Activated CD4-positive, CD25-positive, alpha-beta regulatory T cell treated with anti-CD3 and anti-CD28 coated beads, Interleukin-2, amount 50 U/mL, for 16 hours (primary cell): ENCODE data around the gene MAPK1.
"Not testable (repeated sequence)": the region's sequence is repeated elsewhere in the genome, so short reads cannot be mapped to it uniquely, and the experiment has no call there.

ENCODE experiments used
- DNase-seq: peaks from one replicate; pipeline ENCODE4 v3.0.0-alpha.2; 2020; ENCODE audit warnings: low read depth, low spot score

Gene MAPK1

GRCh38 chr22:21823740-21824444 is 43.6 kb downstream of the MAPK1 start:
- no peak for DNase-seq

DNA sequence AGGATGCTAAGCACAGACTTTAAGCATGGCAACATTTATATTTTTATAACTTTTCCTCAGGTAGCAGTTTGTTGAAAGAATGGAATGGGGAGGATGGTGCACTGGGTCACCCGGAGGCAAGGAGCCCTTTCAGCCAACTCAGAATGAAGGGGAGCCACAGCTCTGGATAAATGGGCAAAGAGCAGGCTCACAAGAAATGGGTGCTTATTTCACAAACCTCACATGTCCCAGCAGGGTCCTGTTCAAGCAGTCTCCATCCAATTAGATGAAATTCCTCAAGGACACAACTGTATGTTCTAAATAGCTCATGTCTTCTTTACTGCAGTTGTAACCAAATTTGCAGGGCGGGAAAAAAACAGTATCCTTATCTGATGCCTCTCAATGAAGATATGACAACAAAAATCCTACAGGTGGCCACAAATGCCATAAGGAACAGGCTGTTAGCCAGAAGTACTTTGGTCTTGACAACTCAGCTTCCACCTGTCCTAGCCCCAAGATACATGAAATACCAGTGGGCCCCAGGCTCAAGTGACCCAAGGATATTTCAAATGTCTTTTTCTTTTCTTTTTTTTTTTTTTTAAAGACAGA is 48.2 kb downstream of the MAPK1 start:
- DNase-seq = no peak

GRCh38 chr22:21818487-21819182 is 48.8 kb downstream of the MAPK1 start:
- no peak for DNase-seq

- not testable (repeated sequence) for DNase-seq
Observed at GRCh38 chr22:21817497-21817853, 50.0 kb downstream of the MAPK1 start.

GRCh38 chr22:21816787-21817496 is 50.5 kb downstream of the MAPK1 start:
- peak; percentile 12 for DNase-seq

GRCh38 chr22:21816472-21816786 is 51.0 kb downstream of the MAPK1 start:
- DNase-seq = no peak

DNA sequence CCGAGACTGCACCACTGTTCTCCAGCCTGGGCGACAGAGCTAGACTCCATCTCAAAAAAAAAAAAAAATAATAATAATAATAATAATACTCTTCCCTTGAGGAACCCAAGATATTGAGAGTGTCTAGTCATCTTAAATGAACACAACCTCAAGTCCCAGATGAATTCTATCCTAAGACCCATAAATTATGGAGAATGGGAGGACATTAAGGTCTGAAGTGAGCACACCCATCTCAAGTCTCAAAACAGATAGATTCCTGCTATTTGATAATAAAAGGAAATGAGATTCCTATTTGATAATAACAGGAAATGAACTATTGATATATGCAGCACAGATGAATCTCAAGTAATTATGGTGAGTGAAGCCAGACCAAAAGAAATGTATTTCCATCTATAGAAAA is 51.5 kb downstream of the MAPK1 start:
- DNase-seq = no peak

- DNase-seq = no peak
Observed at GRCh38 chr22:21815357-21815756, 52.1 kb downstream of the MAPK1 start.

- DNase-seq = no peak
Observed at GRCh38 chr22:21811982-21812381, 55.5 kb downstream of the MAPK1 start.

DNA sequence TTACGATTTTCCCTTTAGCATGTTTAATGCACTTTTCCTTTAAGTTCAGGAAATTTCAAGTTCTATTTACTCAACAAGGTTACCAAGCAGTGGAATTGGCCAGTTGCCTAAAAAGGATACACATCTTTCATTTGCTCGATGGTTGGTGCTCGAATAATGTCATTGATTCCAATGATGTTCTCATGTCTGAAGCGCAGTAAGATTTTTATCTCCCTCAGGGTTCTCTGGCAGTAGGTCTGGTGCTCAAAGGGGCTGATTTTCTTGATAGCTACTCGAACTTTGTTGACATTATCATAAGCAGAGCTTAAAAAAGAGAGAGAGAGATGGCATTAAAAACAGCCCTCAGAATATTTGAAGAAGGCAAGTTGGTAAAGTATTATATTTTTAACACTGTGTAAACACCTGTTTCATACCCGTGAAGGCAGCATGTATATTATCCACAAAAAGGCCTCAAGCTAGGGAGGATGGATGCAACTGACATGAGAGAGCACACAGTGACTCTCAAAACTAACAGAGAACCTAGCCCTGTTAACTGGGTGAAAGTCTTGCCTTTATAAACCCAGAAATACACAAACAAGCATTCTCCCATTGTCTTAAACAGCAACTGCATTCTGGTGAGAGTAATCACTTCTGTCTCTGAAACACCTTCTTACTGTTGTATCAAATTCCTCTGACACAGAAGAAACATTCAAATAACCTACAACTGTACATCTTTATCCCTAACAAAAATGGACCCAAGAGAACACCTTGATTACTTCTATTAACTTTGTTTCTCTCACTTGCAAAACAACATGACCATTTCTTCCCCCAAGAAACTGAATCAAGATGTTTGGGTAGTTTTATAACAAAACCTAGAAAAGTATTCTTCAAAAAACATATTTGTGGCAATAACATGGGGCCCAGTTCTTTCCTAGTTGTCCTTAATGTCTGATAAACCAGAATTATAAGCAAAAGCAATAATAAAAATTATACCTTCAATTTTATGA is 59.6 kb downstream of the MAPK1 start:
- DNase-seq = no peak

- DNase-seq = not testable (repeated sequence)
Observed at GRCh38 chr22:21805325-21805724, 62.1 kb downstream of the MAPK1 start.

GRCh38 chr22:21803811-21804249 is 63.6 kb downstream of the MAPK1 start:
- no peak for DNase-seq

DNA sequence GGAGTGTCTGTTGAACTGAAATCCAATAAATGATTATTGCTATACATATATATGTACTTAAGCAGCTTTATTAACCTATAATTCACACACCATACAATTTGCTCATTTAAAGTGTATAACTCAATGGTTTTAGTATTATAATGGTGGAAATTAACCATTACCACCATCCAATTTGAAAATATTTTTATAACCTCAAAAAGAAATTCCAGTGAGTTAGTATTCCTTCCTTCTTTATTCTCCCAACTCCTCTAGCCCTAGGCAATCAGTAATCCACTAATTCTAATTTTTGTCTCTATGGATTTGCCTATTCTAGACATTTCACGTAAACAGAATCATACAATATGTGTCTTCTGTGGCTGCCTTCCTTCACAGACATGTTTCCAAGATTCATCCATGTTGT is 64.8 kb downstream of the MAPK1 start:
- no peak for DNase-seq

GRCh38 chr22:21802056-21802455 is 65.4 kb downstream of the MAPK1 start:
- DNase-seq = no peak

DNA sequence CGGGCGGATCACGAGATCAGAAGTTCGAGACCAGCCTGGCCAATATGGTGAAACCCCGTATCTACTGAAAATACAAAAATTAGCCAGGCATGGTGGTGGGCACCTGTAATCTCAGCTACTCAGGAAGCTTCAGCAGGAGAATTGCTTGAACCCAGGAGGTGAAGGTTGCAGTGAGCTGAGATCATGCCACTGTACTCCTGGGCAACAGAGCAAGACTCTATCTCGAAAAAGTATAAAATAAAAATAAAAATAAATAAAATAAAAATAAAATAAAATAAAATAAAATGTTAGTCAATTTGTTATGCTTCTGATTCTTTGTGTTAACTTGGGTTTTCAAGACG is 66.2 kb downstream of the MAPK1 start:
- DNase-seq = not testable (repeated sequence)

- DNase-seq = no peak
Observed at GRCh38 chr22:21800552-21801303, 66.7 kb downstream of the MAPK1 start.

DNA sequence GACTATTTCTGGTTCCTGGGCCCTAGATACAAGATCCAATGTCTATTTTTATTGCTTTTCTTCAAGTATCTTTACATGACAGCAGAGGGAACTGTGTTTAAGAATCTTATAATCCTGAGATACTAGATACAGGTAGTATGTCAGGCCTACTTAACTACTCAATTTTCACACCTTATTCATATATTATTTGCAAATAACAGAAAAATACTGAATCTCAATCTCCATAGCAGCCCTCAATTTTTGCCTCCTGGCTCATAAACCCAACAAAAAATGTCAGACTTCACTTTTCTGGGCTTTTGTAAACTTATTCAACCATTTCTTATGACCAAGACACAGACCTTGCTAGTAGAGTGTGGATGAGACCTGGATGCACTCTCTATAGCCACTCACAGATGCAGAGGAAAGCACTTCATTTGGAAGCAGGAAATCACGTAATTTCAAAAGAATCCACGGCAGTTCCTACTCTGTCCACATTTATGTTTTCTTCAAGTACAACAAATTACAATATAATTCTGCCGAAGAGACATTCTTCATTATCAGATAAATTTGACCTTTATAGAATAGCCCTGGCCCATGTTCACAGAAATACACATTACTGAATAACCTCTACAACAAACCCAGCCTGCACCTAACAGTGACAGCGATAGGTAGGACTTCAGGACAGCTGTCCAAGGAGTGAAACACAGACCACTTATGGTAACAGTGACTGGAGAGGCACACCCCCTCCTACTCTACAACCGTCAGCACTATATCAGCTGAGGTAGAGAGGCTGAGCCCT is 69.8 kb downstream of the MAPK1 start:
- no peak for DNase-seq

DNA sequence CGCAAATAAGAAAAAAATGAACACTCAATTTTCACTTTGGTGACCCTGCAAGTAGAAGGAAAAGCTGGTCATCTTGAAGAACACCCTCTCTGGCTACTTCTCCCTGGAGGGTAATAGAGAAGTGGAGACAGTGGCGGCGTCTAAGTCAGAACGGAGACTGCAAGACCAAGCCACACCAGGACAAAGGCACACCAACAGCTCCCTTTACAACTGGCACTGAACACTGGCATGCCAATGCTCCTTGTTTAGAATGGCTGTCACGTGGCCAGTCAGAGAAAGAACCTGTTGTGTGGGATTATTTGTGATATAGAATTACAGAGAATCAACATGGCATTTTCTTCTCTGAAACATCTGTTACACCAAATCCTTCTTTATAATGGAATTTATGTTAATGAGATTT is 70.6 kb downstream of the MAPK1 start:
- DNase-seq = no peak

- DNase-seq = no peak
Observed at GRCh38 chr22:21796231-21796630, 71.2 kb downstream of the MAPK1 start.

DNA sequence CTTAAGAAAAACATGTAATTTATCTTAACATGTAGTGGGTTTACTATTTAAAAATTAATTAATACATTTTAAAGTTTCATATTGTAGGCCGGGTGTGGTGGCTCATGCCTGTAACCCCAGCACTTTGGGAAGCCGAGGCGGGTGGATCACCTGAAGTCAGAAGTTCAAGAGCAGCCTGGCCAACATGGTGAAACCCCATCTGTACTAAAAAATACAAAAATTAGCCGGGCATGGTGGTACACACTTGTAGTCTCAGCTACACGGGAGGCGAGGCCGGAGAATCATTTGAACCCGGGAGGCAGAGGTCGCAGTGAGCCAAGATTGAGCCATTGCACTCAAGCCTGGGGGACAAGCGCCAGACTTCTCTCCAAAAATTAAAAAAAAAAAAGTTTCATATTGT is 73.7 kb downstream of the MAPK1 start:
- not testable (repeated sequence) for DNase-seq
